ENCODE measurements around the gene KRTAP5-7.
"Not testable (repeated sequence)": the region's sequence is repeated elsewhere in the genome, so short reads cannot be mapped to it uniquely, and the experiment has no call there.

KRTAP5-7 gene

GRCh38 chr11:71532036-71532610 lies 5.1 kb downstream of the KRTAP5-7 start:
- Histone ChIP-seq H3K27ac (ENCODE audit: low read length) (no peak overlapping the region), H3K4me2 (ENCODE audit: low read length) (no peak overlapping the region), H4K20me1 (ENCODE audit: insufficient read depth, low read length) (no peaks in the 10 kb centered on the region), H3K9me3 (ENCODE audit: insufficient read depth, low read length) (no peaks in the 10 kb centered on the region), H3K9ac (ENCODE audit: low read length) (no peak overlapping the region), H3K27me3 (ENCODE audit: low read depth, low read length) (no peaks in the 10 kb centered on the region), H2AFZ (ENCODE audit: low read depth, low read length) (no peak overlapping the region), H3K79me2 (ENCODE audit: low read length) (no peaks in the 10 kb centered on the region), H3K4me3 (ENCODE audit: low read length) (no peak overlapping the region), H3K36me3 (replicated peaks; ENCODE audit: low read depth, low read length) (no peaks in the 10 kb centered on the region), H3K4me1 (ENCODE audit: low read length) (no peaks in the 10 kb centered on the region)
- TF ChIP-seq EZH2phosphoT487 (IDR thresholded peaks at IDR 0.05; ENCODE audit: low read depth) (no peak), CTCF (IDR thresholded peaks at IDR 0.05; ENCODE audit: low read depth, low read length) (no peak)

GRCh38 chr11:71534711-71535608 lies 7.9 kb downstream of the KRTAP5-7 start:
- not testable (repeated sequence) for H4K20me1 ChIP-seq (ENCODE audit: insufficient read depth, low read length); H3K27ac ChIP-seq (ENCODE audit: low read length); H3K9ac ChIP-seq (ENCODE audit: low read length); H3K79me2 ChIP-seq (ENCODE audit: low read length); H2AFZ ChIP-seq (ENCODE audit: low read depth, low read length); H3K4me2 ChIP-seq (ENCODE audit: low read length); H3K4me3 ChIP-seq (ENCODE audit: low read length); H3K4me1 ChIP-seq (ENCODE audit: low read length); H3K36me3 ChIP-seq (replicated peaks; ENCODE audit: low read depth, low read length); H3K27me3 ChIP-seq (ENCODE audit: low read depth, low read length); H3K9me3 ChIP-seq (ENCODE audit: insufficient read depth, low read length)

DNA sequence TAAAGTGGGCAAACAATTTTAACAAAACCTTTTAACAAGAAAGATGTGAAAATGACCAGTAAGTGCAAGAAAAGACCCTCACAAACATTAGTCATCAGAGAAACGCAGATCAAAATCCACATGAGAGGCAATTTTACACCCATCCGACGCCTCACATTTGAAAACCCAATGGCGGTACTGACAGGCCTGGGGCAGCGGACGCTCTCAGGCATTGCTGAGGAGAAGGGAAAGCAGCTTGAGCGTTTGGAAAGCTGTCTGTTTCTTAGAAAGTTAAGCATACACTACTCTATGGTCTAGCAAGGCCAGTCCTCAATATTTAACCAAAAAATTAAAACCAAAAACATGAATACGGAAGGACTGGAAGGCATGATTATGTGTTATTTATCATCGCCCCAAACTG lies 8.8 kb downstream of the KRTAP5-7 start:
- peaks cover 3% of the 10 kb centered on the region for H3K36me3 ChIP-seq (replicated peaks; ENCODE audit: low read depth, low read length)
- H2AFZ ChIP-seq (ENCODE audit: low read depth, low read length) = no peak overlapping the region
- H3K4me3 ChIP-seq (ENCODE audit: low read length) = no peak overlapping the region
- H3K27ac ChIP-seq (ENCODE audit: low read length) = no peak overlapping the region
- H3K9ac ChIP-seq (ENCODE audit: low read length) = no peak overlapping the region
- H3K27me3 ChIP-seq (ENCODE audit: low read depth, low read length) = no peaks in the 10 kb centered on the region
- no peak overlapping the region for H3K4me2 ChIP-seq (ENCODE audit: low read length)
- TF ChIP-seq CTCF (IDR thresholded peaks at IDR 0.05; ENCODE audit: low read depth, low read length) (no peak), EZH2phosphoT487 (IDR thresholded peaks at IDR 0.05; ENCODE audit: low read depth) (no peak)
- H3K4me1 ChIP-seq (ENCODE audit: low read length) = peaks cover 11% of the 10 kb centered on the region; the same call in 1 of the 2 replicates
- H4K20me1 ChIP-seq (ENCODE audit: insufficient read depth, low read length) = no peaks in the 10 kb centered on the region
- H3K9me3 ChIP-seq (ENCODE audit: insufficient read depth, low read length) = no peaks in the 10 kb centered on the region; the same call in 1 of the 2 replicates
- no peaks in the 10 kb centered on the region for H3K79me2 ChIP-seq (ENCODE audit: low read length)

- H3K9me3 ChIP-seq (ENCODE audit: insufficient read depth, low read length) = peaks cover 6% of the 10 kb centered on the region; the same call in 1 of the 2 replicates
- H4K20me1 ChIP-seq (ENCODE audit: insufficient read depth, low read length) = no peaks in the 10 kb centered on the region
- H3K4me3 ChIP-seq (ENCODE audit: low read length) = no peak overlapping the region
- no peak overlapping the region for H3K4me2 ChIP-seq (ENCODE audit: low read length)
- H3K27me3 ChIP-seq (ENCODE audit: low read depth, low read length) = no peaks in the 10 kb centered on the region
- H3K27ac ChIP-seq (ENCODE audit: low read length) = no peak overlapping the region
- H3K79me2 ChIP-seq (ENCODE audit: low read length) = no peaks in the 10 kb centered on the region
- no peak overlapping the region for H3K9ac ChIP-seq (ENCODE audit: low read length)
- H3K36me3 ChIP-seq (replicated peaks; ENCODE audit: low read depth, low read length) = peaks cover 3% of the 10 kb centered on the region
- no peak overlapping the region for H2AFZ ChIP-seq (ENCODE audit: low read depth, low read length)
- TF ChIP-seq EZH2phosphoT487 (IDR thresholded peaks at IDR 0.05; ENCODE audit: low read depth) (no peak), CTCF (IDR thresholded peaks at IDR 0.05; ENCODE audit: low read depth, low read length) (no peak)
- peaks cover 11% of the 10 kb centered on the region; the same call in 1 of the 2 replicates for H3K4me1 ChIP-seq (ENCODE audit: low read length)
Observed at GRCh38 chr11:71537537-71537936, 10.5 kb downstream of the KRTAP5-7 start.

DNA sequence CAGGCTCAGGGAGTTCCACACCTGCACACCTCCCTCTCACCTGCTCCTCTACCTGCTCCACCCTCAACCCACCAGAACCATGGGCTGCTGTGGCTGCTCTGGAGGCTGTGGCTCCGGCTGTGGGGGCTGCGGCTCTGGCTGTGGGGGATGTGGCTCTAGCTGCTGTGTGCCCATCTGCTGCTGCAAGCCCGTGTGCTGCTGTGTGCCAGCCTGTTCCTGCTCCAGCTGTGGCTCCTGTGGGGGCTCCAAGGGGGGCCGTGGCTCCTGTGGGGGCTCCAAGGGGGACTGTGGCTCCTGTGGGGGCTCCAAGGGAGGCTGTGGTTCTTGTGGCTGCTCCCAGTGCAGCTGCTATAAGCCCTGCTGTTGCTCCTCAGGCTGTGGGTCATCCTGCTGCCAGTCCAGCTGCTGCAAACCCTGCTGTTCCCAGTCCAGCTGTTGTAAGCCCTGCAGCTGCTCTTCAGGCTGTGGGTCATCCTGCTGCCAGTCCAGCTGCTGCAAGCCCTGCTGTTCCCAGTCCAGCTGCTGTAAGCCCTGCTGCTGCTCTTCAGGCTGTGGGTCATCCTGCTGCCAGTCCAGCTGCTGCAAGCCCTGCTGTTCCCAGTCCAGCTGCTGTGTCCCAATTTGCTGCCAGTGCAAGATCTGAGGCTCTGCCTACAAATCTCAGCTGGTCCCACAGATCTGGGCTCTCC lies 11.1 kb downstream of the KRTAP5-7 start, which contains the start of gene KRTAP5-8:
TSS of gene KRTAP5-8 (plus strand) at position 49 of the 689 bp plus-strand sequence. CDS start at position 80, 31 bp downstream.
- not testable (repeated sequence) for H2AFZ ChIP-seq (ENCODE audit: low read depth, low read length); H3K4me2 ChIP-seq (ENCODE audit: low read length); H3K27me3 ChIP-seq (ENCODE audit: low read depth, low read length); H3K79me2 ChIP-seq (ENCODE audit: low read length); H3K9ac ChIP-seq (ENCODE audit: low read length); H3K36me3 ChIP-seq (replicated peaks; ENCODE audit: low read depth, low read length); H3K27ac ChIP-seq (ENCODE audit: low read length); H3K4me3 ChIP-seq (ENCODE audit: low read length); H3K9me3 ChIP-seq (ENCODE audit: insufficient read depth, low read length); H4K20me1 ChIP-seq (ENCODE audit: insufficient read depth, low read length)
- peaks cover 14% of the 10 kb centered on the region for H3K4me1 ChIP-seq (ENCODE audit: low read length)
